HEK293T (cell line): ENCODE measurements around the gene FARP1.

Experiments
- ARNT ChIP-seq: fragments of 450-650 bp; IDR thresholded peaks from 2 replicates; pipeline ENCODE4 v1.6.1; 2017; ENCODE audit warnings: mild to moderate bottlenecking
- BHLHE40 ChIP-seq: fragments of 450-650 bp; IDR thresholded peaks from 2 replicates; pipeline ENCODE4 v1.6.1; 2016; ENCODE audit warnings: mild to moderate bottlenecking, moderate library complexity, borderline replicate concordance
- ELF4 ChIP-seq: fragments of 450-650 bp; IDR thresholded peaks from 2 replicates; pipeline ENCODE4 v1.6.1; 2017; ENCODE audit warnings: antibody characterized with exemption
- FOXA1 ChIP-seq: fragments of 450-650 bp; IDR thresholded peaks from 2 replicates; pipeline ENCODE4 v1.6.1; 2016; ENCODE audit warnings: mild to moderate bottlenecking
- HDGF ChIP-seq: fragments of 450-650 bp; IDR thresholded peaks from 2 replicates; pipeline ENCODE4 v1.6.1; 2017; ENCODE audit warnings: antibody characterized with exemption, borderline replicate concordance
- NFRKB ChIP-seq: fragments of 450-650 bp; IDR thresholded peaks from 2 replicates; pipeline ENCODE4 v1.6.1; 2016; ENCODE audit warnings: mild to moderate bottlenecking, moderate library complexity
- SP1 ChIP-seq: fragments of 450-650 bp; IDR thresholded peaks from 2 replicates; pipeline ENCODE4 v1.6.1; 2017
- TARDBP ChIP-seq: fragments of 450-650 bp; IDR thresholded peaks from 2 replicates; pipeline ENCODE4 v1.6.1; 2016
- ZNF384 ChIP-seq: fragments of 450-650 bp; IDR thresholded peaks from 2 replicates; pipeline ENCODE4 v1.6.1; 2016

- TF ChIP-seq BHLHE40 (no peak), TARDBP (no peak), SP1 (no peak), HDGF (no peak), NFRKB (no peak), ELF4 (no peak), FOXA1 (no peak), ARNT (no peak), ZNF384 (no peak)
These were observed 170.4 kb downstream of the FARP1 start for GRCh38 chr13:98313023-98313921.
